Mucosa of rectum (tissue), 2 donors: Measurements from ENCODE around the gene CDON.

ENCODE experiments used
- H3K27ac ChIP-seq, 2 donors: one replicate each; pipeline ENCODE4 v1.7.0; 2013; ENCODE audit warnings: inconsistent platforms in 2 of 2, low read depth in 2 of 2, low read length in 2 of 2
- H3K27me3 ChIP-seq, 2 donors: one replicate each; pipeline ENCODE4 v1.7.0; 2013; ENCODE audit warnings: low read length in 2 of 2; ENCODE audit not compliant: control insufficient read depth in 2 of 2, insufficient read depth in 2 of 2
- H3K36me3 ChIP-seq, 2 donors: one replicate each; pipeline ENCODE4 v1.7.0; 2013; ENCODE audit warnings: low read length in 2 of 2; ENCODE audit not compliant: control insufficient read depth in 2 of 2, insufficient read depth in 2 of 2
- H3K4me1 ChIP-seq, 2 donors: one replicate each; pipeline ENCODE4 v1.7.0; 2013; ENCODE audit warnings: low read length in 2 of 2, mild to moderate bottlenecking in 1 of 2; ENCODE audit not compliant: control insufficient read depth in 2 of 2, insufficient read depth in 2 of 2
- H3K4me3 ChIP-seq, 2 donors: one replicate each; pipeline ENCODE4 v1.7.0; 2013; ENCODE audit warnings: low read length in 2 of 2
- H3K9ac ChIP-seq, 2 donors: one replicate each; pipeline ENCODE4 v1.7.0; 2013; ENCODE audit warnings: low read length in 2 of 2, low read depth in 1 of 2, mild to moderate bottlenecking in 1 of 2
- H3K9me3 ChIP-seq, 2 donors: one replicate each; pipeline ENCODE4 v1.7.0; 2013; ENCODE audit warnings: low read length in 2 of 2; ENCODE audit not compliant: control insufficient read depth in 2 of 2
- donor health status: healthy.
- donor health status: Normal muscosa, but diverticular disease.

CDON gene

DNA sequence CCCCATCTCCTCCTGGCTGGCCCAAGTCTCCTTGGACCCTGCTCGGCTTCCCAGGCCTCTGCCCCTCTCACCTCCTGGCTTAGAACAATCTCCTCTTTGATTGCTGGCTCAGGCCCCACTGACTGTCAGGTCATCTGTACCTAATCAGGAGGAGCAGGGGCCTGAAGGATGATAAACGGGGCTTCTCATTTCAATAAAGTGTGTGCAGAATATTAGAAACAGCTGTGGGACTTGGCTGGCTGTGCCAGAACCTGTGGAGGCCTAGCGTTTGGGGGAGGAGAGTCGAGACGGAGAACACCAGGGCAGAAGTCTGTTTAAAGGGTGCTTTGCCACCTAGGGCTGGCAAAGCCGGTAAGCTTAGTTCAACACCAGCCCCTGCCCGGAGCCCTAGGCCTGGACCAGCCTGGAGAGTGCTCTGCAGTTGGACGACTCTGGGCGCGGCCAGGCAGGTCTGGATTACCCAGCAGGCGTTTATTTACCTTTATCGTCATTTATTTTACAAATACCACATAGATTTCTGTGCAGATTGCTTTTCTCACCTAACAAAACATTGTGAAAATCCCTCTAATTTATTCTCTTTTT, 127.0 kb downstream of the CDON start:
- Histone ChIP-seq H3K4me1 (no peaks in the 10 kb centered on the region), H3K36me3 (no peaks in the 10 kb centered on the region), H3K27me3 (no peaks in the 10 kb centered on the region), H3K9me3 (no peaks in the 10 kb centered on the region), H3K4me3 (no peak overlapping the region), H3K27ac (no peak overlapping the region), H3K9ac (no peak overlapping the region)

GRCh38 chr11:125935056-125935455, 127.6 kb downstream of the CDON start:
- Histone ChIP-seq H3K4me3 (no peak overlapping the region), H3K36me3 (no peaks in the 10 kb centered on the region), H3K9me3 (no peaks in the 10 kb centered on the region), H3K27me3 (no peaks in the 10 kb centered on the region), H3K27ac (no peak overlapping the region), H3K4me1 (no peaks in the 10 kb centered on the region), H3K9ac (no peak overlapping the region)

GRCh38 chr11:125934473-125934872, 128.2 kb downstream of the CDON start:
- Histone ChIP-seq H3K4me1 (no peaks in the 10 kb centered on the region), H3K9me3 (no peaks in the 10 kb centered on the region), H3K27ac (no peak overlapping the region), H3K9ac (no peak overlapping the region), H3K27me3 (peaks cover 2 to 3% of the 10 kb centered on the region in 2 donors), H3K36me3 (no peaks in the 10 kb centered on the region), H3K4me3 (no peak overlapping the region)

DNA sequence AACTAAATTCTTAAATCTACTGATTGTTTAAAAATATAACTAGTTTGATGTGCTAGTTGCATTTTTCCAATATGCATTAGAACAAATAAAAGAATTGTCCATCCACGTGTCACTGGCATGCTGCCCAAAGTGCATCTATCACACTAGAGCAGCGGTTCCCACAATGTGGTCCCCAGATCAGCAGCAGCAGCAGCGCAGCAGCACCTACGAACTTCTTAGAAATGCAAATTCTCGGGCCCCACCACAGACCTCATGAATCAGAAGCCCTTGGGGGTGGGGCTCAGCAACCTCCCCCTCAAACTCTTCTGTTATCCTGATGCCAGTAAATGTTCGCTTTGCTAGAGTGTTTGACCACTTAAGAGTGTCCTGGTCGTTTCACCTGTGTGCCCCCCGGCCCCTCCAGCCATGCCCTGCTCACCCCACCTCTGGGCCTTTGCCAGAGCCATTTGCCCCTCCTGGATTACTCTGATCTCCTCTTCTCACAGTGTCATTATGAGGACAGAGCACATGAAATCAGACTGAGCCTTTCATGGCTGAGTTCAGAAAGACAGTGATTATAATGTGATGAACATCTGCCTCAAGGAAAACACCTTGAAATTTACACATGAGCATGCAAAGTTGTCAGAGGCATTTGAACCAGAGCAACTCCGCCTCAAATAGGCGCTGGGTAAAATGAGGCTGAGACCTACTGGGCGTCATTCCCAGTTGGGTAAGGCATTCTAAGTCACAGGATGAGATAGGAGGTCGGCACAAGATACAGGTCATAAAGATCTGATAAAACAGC, 129.4 kb downstream of the CDON start:
- Histone ChIP-seq H3K36me3 (no peaks in the 10 kb centered on the region), H3K4me3 (no peak overlapping the region), H3K27ac (no peak overlapping the region), H3K9ac (no peak overlapping the region), H3K4me1 (no peaks in the 10 kb centered on the region), H3K9me3 (no peaks in the 10 kb centered on the region), H3K27me3 (peaks cover 3 to 4% of the 10 kb centered on the region in 2 donors)

DNA sequence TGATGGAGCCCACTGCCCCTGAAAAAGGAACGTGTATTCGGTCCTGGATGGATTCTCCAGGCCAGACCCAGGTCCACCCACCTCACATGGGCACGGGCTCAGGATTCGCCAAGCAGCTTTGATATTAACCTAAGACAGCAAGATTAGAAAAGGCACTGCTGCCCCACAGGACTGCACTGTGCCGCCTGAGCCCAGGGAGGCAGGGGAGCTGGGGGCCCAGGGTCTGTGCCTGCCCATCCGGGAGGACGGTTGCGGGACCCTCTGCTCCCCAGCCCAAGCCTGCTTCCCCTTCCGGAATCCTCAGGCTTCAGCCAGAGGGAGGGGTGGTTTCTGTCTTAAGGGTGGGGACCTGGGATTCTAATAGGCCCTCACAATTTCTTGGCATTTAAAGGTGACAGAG, 130.4 kb downstream of the CDON start:
- no peaks in the 10 kb centered on the region for H3K4me1 ChIP-seq
- no peak overlapping the region for H3K4me3 ChIP-seq
- H3K27me3 ChIP-seq = peaks cover 3 to 4% of the 10 kb centered on the region in 2 donors
- no peaks in the 10 kb centered on the region for H3K36me3 ChIP-seq
- H3K9ac ChIP-seq = no peak overlapping the region
- no peaks in the 10 kb centered on the region for H3K9me3 ChIP-seq
- H3K27ac ChIP-seq = no peak overlapping the region

GRCh38 chr11:125931668-125932067, 131.0 kb downstream of the CDON start:
- Histone ChIP-seq H3K36me3 (no peaks in the 10 kb centered on the region), H3K4me3 (no peak overlapping the region), H3K9ac (no peak overlapping the region), H3K27me3 (peaks cover 5 to 6% of the 10 kb centered on the region in 2 donors), H3K4me1 (no peaks in the 10 kb centered on the region), H3K9me3 (no peaks in the 10 kb centered on the region), H3K27ac (no peak overlapping the region)

DNA sequence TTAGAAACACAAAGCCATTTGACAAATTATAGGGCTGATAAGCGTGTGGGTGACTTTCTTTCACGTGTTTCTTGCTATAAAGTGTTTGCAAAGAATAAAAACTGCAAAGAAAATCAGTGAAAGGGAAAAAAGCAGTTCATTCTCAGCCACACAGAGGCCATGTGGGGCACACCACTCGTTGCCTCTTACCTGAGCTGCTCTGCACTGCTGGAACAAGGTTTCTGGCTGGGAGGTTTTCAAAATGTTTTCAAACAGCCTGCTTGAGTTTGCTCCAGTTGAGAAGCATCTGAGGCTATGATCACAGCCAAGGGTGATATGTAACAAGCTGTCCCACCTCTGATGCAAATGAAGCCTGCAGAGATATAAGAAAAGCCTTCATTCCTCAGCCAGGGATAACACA, 131.6 kb downstream of the CDON start:
- Histone ChIP-seq H3K9me3 (no peaks in the 10 kb centered on the region), H3K4me1 (no peaks in the 10 kb centered on the region), H3K36me3 (no peaks in the 10 kb centered on the region), H3K27ac (no peak overlapping the region), H3K4me3 (no peak overlapping the region), H3K9ac (no peak overlapping the region), H3K27me3 (peaks cover 5 to 6% of the 10 kb centered on the region in 2 donors)

GRCh38 chr11:125930076-125930450, 132.6 kb downstream of the CDON start:
- Histone ChIP-seq H3K9me3 (no peaks in the 10 kb centered on the region), H3K36me3 (no peaks in the 10 kb centered on the region), H3K4me3 (no peak overlapping the region), H3K27ac (no peak overlapping the region), H3K27me3 (peaks cover 6 to 7% of the 10 kb centered on the region in 2 donors), H3K9ac (no peak overlapping the region), H3K4me1 (peaks cover 0 to 7% of the 10 kb centered on the region in 2 donors)

DNA sequence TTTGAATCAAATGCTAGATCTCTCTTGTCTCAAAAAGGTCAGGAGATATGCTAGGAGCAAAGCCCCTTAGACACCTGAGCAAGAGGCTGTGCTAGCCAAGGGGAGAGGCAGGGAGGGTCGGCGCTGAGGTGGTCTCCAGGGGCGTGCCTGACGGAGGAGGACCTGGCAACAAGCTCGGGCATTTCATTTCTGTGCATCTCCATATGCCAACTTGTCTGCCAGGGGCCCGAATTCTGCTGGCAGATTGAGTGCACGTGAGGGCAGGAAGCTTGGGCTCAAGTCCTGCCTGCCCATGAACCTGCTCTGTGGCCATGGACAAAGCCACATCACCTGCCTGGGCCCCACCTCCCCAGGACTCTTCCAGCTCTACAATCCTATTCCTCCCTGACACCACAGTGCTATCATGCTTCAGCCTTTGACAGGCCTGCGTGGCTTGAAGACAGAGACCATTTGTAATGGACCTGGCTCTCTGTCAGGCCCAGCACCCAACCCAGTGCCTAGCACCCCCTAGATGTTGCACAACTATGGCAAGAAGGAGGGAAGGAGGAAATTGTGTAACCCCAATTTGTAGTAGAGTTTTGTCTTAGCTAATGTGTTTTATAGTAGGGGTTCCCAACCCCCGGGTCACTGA, 133.1 kb downstream of the CDON start:
- Histone ChIP-seq H3K27me3 (peaks cover 6 to 7% of the 10 kb centered on the region in 2 donors), H3K4me3 (no peak overlapping the region), H3K4me1 (peaks cover under 1 to 12% of the 10 kb centered on the region in 2 donors), H3K9me3 (no peaks in the 10 kb centered on the region), H3K27ac (no peak overlapping the region), H3K9ac (no peak overlapping the region), H3K36me3 (no peaks in the 10 kb centered on the region)

- no peak overlapping the region for H3K4me3 ChIP-seq
- H3K36me3 ChIP-seq = no peaks in the 10 kb centered on the region
- H3K4me1 ChIP-seq = peaks cover 2 to 16% of the 10 kb centered on the region in 2 donors
- H3K9me3 ChIP-seq = no peaks in the 10 kb centered on the region
- peaks cover 6 to 7% of the 10 kb centered on the region in 2 donors for H3K27me3 ChIP-seq
- no peak overlapping the region for H3K9ac ChIP-seq
- no peak overlapping the region for H3K27ac ChIP-seq
These were observed 136.0 kb downstream of the CDON start for GRCh38 chr11:125926682-125927081.
